ENCODE measurements around the gene TNFRSF8.

TNFRSF8 gene

GRCh38 chr1:12188657-12189327 is 125.7 kb downstream of the TNFRSF8 start:
- Histone ChIP-seq H3K4me3 (ENCODE audit: insufficient read depth, low read depth, low read length) (no peak overlapping the region), H3K36me3 (ENCODE audit: control insufficient read depth, insufficient read depth, low read length) (no peaks in the 10 kb centered on the region), H3K27ac (ENCODE audit: insufficient read depth, low read depth, low read length, poor library complexity, severe bottlenecking) (no peak overlapping the region), H3K27me3 (ENCODE audit: control insufficient read depth, insufficient read depth, low read length, poor library complexity, severe bottlenecking) (no peaks in the 10 kb centered on the region), H3K4me1 (ENCODE audit: control insufficient read depth, insufficient read depth, low read length) (peaks cover 11% of the 10 kb centered on the region), H3K9me3 (ENCODE audit: control insufficient read depth, low read length) (no peaks in the 10 kb centered on the region)
- 85 to 88% methylated on average over 13 of the region's 13 CpGs for WGBS, 2 experiments

- 83% methylated on average over 5 of the region's 5 CpGs for WGBS, 2 experiments
- Histone ChIP-seq H3K27me3 (ENCODE audit: control insufficient read depth, insufficient read depth, low read length, poor library complexity, severe bottlenecking) (no peaks in the 10 kb centered on the region), H3K4me3 (ENCODE audit: insufficient read depth, low read depth, low read length) (no peak overlapping the region), H3K27ac (ENCODE audit: insufficient read depth, low read depth, low read length, poor library complexity, severe bottlenecking) (no peak overlapping the region), H3K36me3 (ENCODE audit: control insufficient read depth, insufficient read depth, low read length) (no peaks in the 10 kb centered on the region), H3K9me3 (ENCODE audit: control insufficient read depth, low read length) (no peaks in the 10 kb centered on the region), H3K4me1 (ENCODE audit: control insufficient read depth, insufficient read depth, low read length) (peaks cover 8% of the 10 kb centered on the region)
Measured at GRCh38 chr1:12189328-12189682, 126.2 kb downstream of the TNFRSF8 start.

DNA sequence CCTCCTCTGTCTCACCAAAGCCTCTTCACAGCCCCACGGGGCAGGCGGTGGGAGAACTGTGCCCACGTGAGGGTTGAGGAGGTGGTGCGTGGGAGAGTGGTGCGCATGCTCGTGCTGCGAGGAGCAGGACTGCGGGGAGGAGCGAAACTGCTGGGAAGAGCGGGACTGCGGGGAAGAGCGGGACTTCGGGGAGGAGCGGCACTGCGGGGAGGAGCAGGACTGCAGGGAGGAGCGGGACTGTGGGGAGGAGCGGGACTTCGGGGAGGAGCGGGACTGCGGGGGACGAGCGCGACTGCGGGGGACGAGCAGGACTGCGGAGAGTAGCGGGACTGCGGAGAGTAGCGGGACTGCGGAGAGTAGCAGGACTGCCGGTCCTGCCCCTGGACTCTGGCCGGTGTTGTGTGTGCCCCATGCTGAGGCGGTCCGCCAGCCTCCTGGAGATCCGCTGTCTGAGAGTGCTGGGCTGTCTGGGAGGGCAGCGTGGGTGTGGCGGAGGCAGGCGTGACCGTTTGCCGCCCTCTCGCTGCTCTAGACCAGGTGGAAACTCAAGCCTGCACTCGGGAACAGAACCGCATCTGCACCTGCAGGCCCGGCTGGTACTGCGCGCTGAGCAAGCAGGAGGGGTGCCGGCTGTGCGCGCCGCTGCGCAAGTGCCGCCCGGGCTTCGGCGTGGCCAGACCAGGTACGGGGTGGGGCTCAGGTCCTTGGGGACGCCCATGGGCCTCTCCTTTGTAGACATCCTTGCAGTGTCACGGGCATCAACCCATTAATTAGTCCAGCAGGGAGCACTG is 128.3 kb downstream of the TNFRSF8 start:
- Histone ChIP-seq H3K27ac (ENCODE audit: insufficient read depth, low read depth, low read length, poor library complexity, severe bottlenecking) (no peak overlapping the region), H3K36me3 (ENCODE audit: control insufficient read depth, insufficient read depth, low read length) (no peaks in the 10 kb centered on the region), H3K27me3 (ENCODE audit: control insufficient read depth, insufficient read depth, low read length, poor library complexity, severe bottlenecking) (no peaks in the 10 kb centered on the region), H3K4me1 (ENCODE audit: control insufficient read depth, insufficient read depth, low read length) (no peaks in the 10 kb centered on the region), H3K9me3 (ENCODE audit: control insufficient read depth, low read length) (no peaks in the 10 kb centered on the region), H3K4me3 (ENCODE audit: insufficient read depth, low read depth, low read length) (no peak overlapping the region)
- 91 to 92% methylated on average over 58 of the region's 58 CpGs for WGBS, 2 experiments
